Measurements from ENCODE around the gene NPSR1. TPM values are rescaled to one million over a fixed set of nuclear protein-coding genes. Genes with fewer than 3 reads are reported as not detected.

Gene NPSR1
- total RNA-seq, 2 donors from 2014 or later: not detected

DNA sequence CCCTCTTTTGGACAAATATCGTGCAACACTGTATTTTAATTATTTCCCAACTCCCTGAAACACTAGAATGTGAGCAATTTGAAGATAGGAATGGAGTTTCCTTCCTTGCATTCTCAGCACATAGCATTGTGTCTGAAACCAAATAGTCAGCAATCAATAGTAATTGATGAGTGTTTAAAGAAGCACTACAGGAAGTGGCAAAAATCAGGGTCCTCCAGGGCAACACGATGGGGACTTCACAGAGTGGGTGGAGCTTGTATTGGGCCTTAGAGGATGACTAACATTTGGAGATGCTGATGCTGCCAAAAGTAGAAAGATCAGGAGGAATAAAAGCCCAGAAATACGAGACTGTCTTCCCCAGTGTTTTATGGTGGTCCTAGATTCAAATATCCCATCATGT lies 94.9 kb downstream of the NPSR1 start:
- intact Hi-C loops (cut with DNase I): no loop called here
- no peaks in the 10 kb centered on the region for H3K9me3 ChIP-seq
- no peak overlapping the region for H3K4me3 ChIP-seq
- DNase-seq (no peak), ATAC-seq (no peak)
- no peak for TF ChIP-seq CTCF (IDR thresholded peaks at IDR 0.05)
- TF ChIP-seq POLR2A (IDR thresholded peaks at IDR 0.05): no peak
- H3K27me3 ChIP-seq: no peaks in the 10 kb centered on the region
- peaks cover 35% of the 10 kb centered on the region for H3K4me1 ChIP-seq
- 25 to 37% methylated on average over 3 of the region's 3 CpGs for WGBS, 2 donors
- no peaks in the 10 kb centered on the region for H3K36me3 ChIP-seq (replicated peaks in 1 of 2; ENCODE audit: insufficient read depth in 1 of 2, low read depth in 2 of 2)
- peak overlapping the region; percentile 39 to 64 (median 56) for H3K27ac ChIP-seq

- no peaks in the 10 kb centered on the region for H3K9me3 ChIP-seq
- H3K36me3 ChIP-seq (replicated peaks in 1 of 2; ENCODE audit: insufficient read depth in 1 of 2, low read depth in 2 of 2): no peaks in the 10 kb centered on the region
- intact Hi-C loops (cut with DNase I): no loop called here
- DNase-seq (no peak), ATAC-seq (no peak)
- no peaks in the 10 kb centered on the region for H3K27me3 ChIP-seq
- H3K4me3 ChIP-seq: no peak overlapping the region
- WGBS, 2 donors: 62 to 65% methylated on average over 2 of the region's 2 CpGs
- H3K27ac ChIP-seq: no peak overlapping the region
- TF ChIP-seq CTCF (IDR thresholded peaks at IDR 0.05) (no peak), POLR2A (IDR thresholded peaks at IDR 0.05) (no peak)
- H3K4me1 ChIP-seq: peaks cover 19% of the 10 kb centered on the region
These were observed 97.0 kb downstream of the NPSR1 start for GRCh38 chr7:34755008-34755407.

- TF ChIP-seq POLR2A (IDR thresholded peaks at IDR 0.05): no peak
- TF ChIP-seq CTCF (IDR thresholded peaks at IDR 0.05): no peak
- Histone ChIP-seq H3K4me1 (peaks cover 18% of the 10 kb centered on the region), H3K9me3 (no peaks in the 10 kb centered on the region), H3K36me3 (replicated peaks in 1 of 2; ENCODE audit: insufficient read depth in 1 of 2, low read depth in 2 of 2) (no peaks in the 10 kb centered on the region), H3K27ac (peak overlapping the region in 3 of 4 donors; percentile 3 to 48 (median 48)), H3K4me3 (no peak overlapping the region), H3K27me3 (no peaks in the 10 kb centered on the region)
- intact Hi-C loops (cut with DNase I): no loop called here
- DNase-seq (peak in 3 of 4 donors; percentile 27 to 31 (median 30)), ATAC-seq (peak; percentile 67)
- WGBS, 2 donors: 31 to 33% methylated on average over 4 of the region's 4 CpGs
These were observed 98.0 kb downstream of the NPSR1 start for GRCh38 chr7:34756025-34756437.

DNA sequence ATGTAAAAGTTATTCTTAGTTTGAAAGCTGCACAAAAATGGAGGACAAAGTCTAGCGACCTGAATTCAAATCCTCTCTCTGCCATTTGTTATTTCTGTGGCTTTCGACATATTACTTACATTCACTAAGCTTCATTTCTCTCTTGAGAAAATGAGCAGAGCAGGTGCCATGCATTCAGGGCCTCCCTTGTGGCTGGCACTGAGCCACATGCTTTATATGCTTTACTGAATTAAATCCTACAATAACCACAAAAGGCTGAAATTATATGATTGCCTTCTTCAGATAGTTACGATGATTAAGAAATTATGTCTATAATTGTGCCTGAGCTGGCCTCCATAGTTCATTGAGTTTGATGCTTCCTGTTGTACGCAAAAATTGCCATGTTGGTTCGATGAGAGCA lies 98.7 kb downstream of the NPSR1 start:
- Histone ChIP-seq H3K36me3 (replicated peaks in 1 of 2; ENCODE audit: insufficient read depth in 1 of 2, low read depth in 2 of 2) (no peaks in the 10 kb centered on the region), H3K27ac (peak overlapping the region in 1 of 4 donors; percentile 48), H3K27me3 (no peaks in the 10 kb centered on the region), H3K4me1 (peaks cover 11% of the 10 kb centered on the region), H3K4me3 (no peak overlapping the region), H3K9me3 (no peaks in the 10 kb centered on the region)
- TF ChIP-seq POLR2A (IDR thresholded peaks at IDR 0.05): no peak
- no peak for TF ChIP-seq CTCF (IDR thresholded peaks at IDR 0.05)
- DNase-seq (no peak), ATAC-seq (no peak)
- 77 to 83% methylated on average over 5 of the region's 5 CpGs for WGBS, 2 donors
- intact Hi-C loops (cut with DNase I): no loop called here

- 77 to 85% methylated on average over 5 of the region's 5 CpGs for WGBS, 2 donors
- no peaks in the 10 kb centered on the region for H3K36me3 ChIP-seq (replicated peaks in 1 of 2; ENCODE audit: insufficient read depth in 1 of 2, low read depth in 2 of 2)
- H3K4me3 ChIP-seq: no peak overlapping the region
- DNase-seq (no peak), ATAC-seq (no peak)
- peaks cover 2% of the 10 kb centered on the region for H3K4me1 ChIP-seq
- no peaks in the 10 kb centered on the region for H3K9me3 ChIP-seq
- H3K27ac ChIP-seq: no peak overlapping the region
- intact Hi-C loops (cut with DNase I): no loop called here
- TF ChIP-seq POLR2A (IDR thresholded peaks at IDR 0.05) (no peak), CTCF (IDR thresholded peaks at IDR 0.05) (no peak)
- H3K27me3 ChIP-seq: no peaks in the 10 kb centered on the region
These were observed 99.6 kb downstream of the NPSR1 start for GRCh38 chr7:34757570-34758110.

Measured in body of pancreas (tissue), 4 donors.